Measurements from ENCODE around the gene DHX35.

The DHX35 gene

DNA sequence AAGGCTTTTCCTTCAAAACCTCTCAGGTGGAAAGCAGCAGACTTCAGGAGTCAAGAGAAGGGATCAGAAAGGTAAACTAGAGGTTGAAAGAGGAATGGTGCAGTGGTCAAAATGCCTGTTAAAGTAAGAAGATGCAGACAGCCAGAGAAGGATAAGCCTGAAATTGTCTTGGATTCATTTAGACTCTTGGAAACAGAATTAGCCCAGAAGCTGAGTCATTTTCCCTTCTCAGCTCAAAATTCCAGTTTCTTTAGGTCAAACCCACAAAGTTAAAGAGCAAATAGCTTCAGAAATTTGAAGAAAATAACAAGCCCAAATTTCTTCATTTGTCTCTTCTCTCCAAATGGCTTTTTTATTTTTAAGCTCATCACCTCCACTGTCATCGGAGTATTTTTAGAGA is 73.9 kb downstream of the DHX35 start:
- no peak for TF ChIP-seq CTCF (IDR thresholded peaks at IDR 0.05)
- peak overlapping the region in 1 of 2 donors; percentile 49 for H3K27ac ChIP-seq
- DNase-seq (ENCODE audit: low spot score), result no peak
- no peak overlapping the region for H3K4me3 ChIP-seq

DNA sequence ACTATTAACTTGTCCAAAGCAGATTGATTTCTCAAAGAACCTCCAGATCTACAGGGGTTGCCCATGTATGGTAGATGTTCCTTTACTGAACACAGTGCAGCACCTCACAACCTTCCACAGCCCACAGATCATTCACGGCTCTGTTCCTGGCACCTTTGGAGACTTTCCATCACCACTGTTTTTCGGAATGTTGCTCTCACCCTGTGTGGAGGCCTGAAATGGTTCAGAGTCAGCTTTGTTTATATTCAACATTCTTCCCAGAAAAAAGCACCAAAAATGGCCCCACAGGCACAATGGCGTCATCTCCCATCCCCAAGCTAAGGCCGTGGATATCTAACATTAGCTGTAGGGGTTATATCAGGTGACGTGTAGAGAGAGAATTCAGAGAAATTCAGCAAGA is 74.7 kb downstream of the DHX35 start:
- DNase-seq (ENCODE audit: low spot score), result no peak
- TF ChIP-seq CTCF (IDR thresholded peaks at IDR 0.05), result no peak
- no peak overlapping the region for H3K4me3 ChIP-seq
- peak overlapping the region in 1 of 2 donors; percentile 17 for H3K27ac ChIP-seq

DNA sequence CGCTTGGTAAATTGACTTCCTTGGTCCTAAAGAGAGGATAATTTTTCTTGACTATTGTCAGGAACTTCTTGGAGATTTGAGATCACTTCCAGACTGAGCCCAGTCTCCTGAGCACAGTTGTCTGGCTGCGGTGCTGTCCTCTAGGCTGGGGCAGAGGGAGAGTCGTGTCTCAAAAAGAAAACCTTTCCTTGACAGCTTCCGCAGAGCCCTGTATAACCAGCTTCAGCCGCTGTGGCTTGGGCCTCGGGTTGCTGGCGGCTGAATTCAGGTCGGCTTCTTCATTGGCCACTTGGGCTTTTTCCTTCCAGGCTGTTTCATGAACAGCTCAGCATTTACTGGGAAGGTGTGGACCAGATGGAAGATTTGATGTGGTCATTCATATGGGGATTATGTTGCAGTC is 75.9 kb downstream of the DHX35 start:
- TF ChIP-seq CTCF (IDR thresholded peaks at IDR 0.05), result no peak
- no peak for DNase-seq (ENCODE audit: low spot score)
- H3K27ac ChIP-seq, result no peak overlapping the region
- no peak overlapping the region for H3K4me3 ChIP-seq

DNA sequence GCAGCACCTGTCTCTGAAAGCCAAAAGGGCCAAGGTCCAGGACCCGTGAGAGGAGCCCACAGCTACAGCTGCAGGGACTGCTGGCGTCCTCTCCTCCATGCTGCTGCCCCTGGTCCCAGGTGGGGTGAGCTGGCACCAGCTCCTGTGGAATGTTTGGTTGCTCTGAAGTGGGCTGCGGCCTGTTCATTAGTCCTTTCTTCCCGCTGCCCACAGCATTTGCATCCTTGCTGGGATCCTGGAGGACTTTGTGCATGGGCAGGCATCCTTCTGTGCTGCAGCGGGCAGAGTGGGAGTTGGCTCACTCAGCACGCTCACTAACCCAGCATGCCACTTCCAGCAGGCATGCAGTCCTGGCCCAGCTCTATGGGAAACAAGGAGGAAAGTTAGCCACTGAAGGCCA is 76.4 kb downstream of the DHX35 start:
- DNase-seq (ENCODE audit: low spot score), result no peak
- no peak for TF ChIP-seq CTCF (IDR thresholded peaks at IDR 0.05)
- no peak overlapping the region for H3K4me3 ChIP-seq
- H3K27ac ChIP-seq, result no peak overlapping the region

- no peak for TF ChIP-seq CTCF (IDR thresholded peaks at IDR 0.05)
- H3K4me3 ChIP-seq, result no peak overlapping the region
- no peak for DNase-seq (ENCODE audit: low spot score)
- H3K27ac ChIP-seq, result no peak overlapping the region
Observed at GRCh38 chr20:39039261-39039660, 77.1 kb downstream of the DHX35 start.

DNA sequence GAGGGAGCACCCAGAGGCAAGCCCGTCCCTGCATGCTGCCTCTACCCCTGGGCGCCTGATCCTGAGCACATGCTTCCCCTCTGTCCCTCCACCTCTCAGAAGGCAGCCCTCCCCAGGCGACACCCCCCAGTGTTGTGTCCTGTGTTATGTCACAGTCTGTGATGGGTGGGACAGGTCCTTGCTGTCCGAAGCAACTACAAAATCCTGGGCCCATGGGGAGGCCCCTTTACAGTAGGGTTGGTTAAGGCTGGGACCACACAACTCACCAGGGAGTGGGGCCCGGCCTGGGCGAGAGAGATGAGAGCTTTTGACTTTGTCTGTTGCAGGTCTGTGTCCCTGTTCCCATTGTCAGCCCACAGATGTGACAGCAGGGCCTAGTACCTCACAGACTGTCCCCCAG is 78.0 kb downstream of the DHX35 start:
- no peak for TF ChIP-seq CTCF (IDR thresholded peaks at IDR 0.05)
- H3K27ac ChIP-seq, result no peak overlapping the region
- H3K4me3 ChIP-seq, result no peak overlapping the region
- DNase-seq (ENCODE audit: low spot score), result no peak

- DNase-seq (ENCODE audit: low spot score), result no peak
- no peak overlapping the region for H3K27ac ChIP-seq
Observed at GRCh38 chr20:39041067-39041466, 78.9 kb downstream of the DHX35 start.

More at GRCh38 chr20:39041067-39041466, 78.9 kb downstream of the DHX35 start:
- no peak for TF ChIP-seq CTCF (IDR thresholded peaks at IDR 0.05)
- H3K4me3 ChIP-seq, result no peak overlapping the region
